ENCODE data around the gene SEPTIN1.

SEPTIN1 gene

GRCh38 chr16:30375864-30376263 is 6.5 kb downstream of the SEPTIN1 start:
- no peak for DNase-seq

- DNase-seq = no peak
Measured at GRCh38 chr16:30374538-30374937, 7.8 kb downstream of the SEPTIN1 start, which contains the start of gene MYL11. MYL11 (plus strand) TSS chr16:30374802; CDS start chr16:30374858, 56 bp downstream.

- no peak for DNase-seq
Measured at GRCh38 chr16:30372725-30373124, 9.6 kb downstream of the SEPTIN1 start.

GRCh38 chr16:30372038-30372712 is 10.2 kb downstream of the SEPTIN1 start:
- no peak for DNase-seq

- no peak for DNase-seq
Measured at GRCh38 chr16:30371248-30371816, 11.0 kb downstream of the SEPTIN1 start.

- DNase-seq = peak; percentile 100
Measured at GRCh38 chr16:30370456-30371247, 11.7 kb downstream of the SEPTIN1 start, which contains the start of gene TBC1D10B. TBC1D10B (minus strand) TSS chr16:30370494; CDS start chr16:30370183, 311 bp downstream.

GRCh38 chr16:30369938-30370455 is 12.4 kb downstream of the SEPTIN1 start:
- no peak for DNase-seq

GRCh38 chr16:30369091-30369937 is 13.0 kb downstream of the SEPTIN1 start:
- peak in 1 of 2 experiments; percentile 51 for DNase-seq

GRCh38 chr16:30368792-30369090 is 13.6 kb downstream of the SEPTIN1 start:
- no peak for DNase-seq

GRCh38 chr16:30368122-30368791 is 14.1 kb downstream of the SEPTIN1 start:
- DNase-seq = no peak

GRCh38 chr16:30367349-30368009 is 14.9 kb downstream of the SEPTIN1 start:
- no peak for DNase-seq

GRCh38 chr16:30366511-30366910 is 15.8 kb downstream of the SEPTIN1 start:
- DNase-seq = no peak

GRCh38 chr16:30365200-30365599 is 17.2 kb downstream of the SEPTIN1 start:
- DNase-seq = no peak

GRCh38 chr16:30361180-30361579 is 21.2 kb downstream of the SEPTIN1 start:
- DNase-seq = no peak

- no peak for DNase-seq
Measured at GRCh38 chr16:30359871-30360170, 22.5 kb downstream of the SEPTIN1 start.

- no peak for DNase-seq
Measured at GRCh38 chr16:30358990-30359870, 23.1 kb downstream of the SEPTIN1 start.

GRCh38 chr16:30358577-30358936 is 23.8 kb downstream of the SEPTIN1 start:
- no peak for DNase-seq

GRCh38 chr16:30357715-30358576 is 24.4 kb downstream of the SEPTIN1 start:
- DNase-seq = peak in 1 of 2 experiments; percentile 30

GRCh38 chr16:30357085-30357714 is 25.2 kb downstream of the SEPTIN1 start:
- no peak for DNase-seq
